Measurements from ENCODE around the gene MAST2.
"Not testable (repeated sequence)": the region's sequence is repeated elsewhere in the genome, so short reads cannot be mapped to it uniquely, and the experiment has no call there.

MAST2 gene

DNA sequence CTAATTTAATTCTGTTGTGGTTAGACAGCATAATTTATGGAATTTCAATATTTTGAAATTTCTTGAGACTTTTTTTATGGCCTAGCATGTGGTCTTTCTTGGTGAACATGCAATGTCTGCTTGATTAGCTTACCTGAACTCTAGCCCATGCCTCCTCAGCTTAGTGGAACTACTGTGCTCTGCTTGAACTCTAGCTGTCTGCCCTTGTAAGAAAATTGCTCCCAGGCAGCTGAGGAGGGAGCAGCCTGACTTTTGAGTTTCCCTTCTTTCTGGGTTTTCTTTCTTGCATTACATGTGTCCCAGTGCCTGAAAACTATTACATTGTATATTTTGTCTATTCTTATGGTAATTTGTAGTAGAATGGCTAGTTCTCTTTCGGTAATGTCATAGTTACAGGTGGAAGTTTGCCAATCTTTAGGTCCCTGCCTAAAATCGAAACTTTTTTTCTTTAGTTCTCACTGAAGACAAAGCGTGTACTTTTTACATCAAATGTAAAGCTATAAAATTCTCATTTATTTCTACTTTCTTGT lies 105.3 kb downstream of the MAST2 start:
- no peak for DNase-seq

DNA sequence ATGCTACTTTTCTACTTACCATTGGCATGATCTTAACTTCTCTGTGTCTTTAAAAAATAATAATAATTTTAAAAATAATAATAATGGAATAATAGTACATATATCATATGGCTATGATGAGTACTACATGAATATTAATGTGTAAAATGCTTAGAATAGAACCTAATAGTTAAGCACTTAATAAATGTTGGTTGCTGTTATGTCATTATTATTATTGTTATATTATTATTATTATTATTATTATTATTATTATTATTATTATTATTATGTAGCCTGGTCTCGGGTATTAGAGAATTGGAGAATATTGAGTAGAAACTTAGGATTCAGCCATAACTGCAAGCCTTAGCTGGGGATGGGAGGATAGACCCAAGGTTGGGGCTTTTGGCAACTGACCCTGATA lies 108.2 kb downstream of the MAST2 start:
- DNase-seq, result no peak

DNA sequence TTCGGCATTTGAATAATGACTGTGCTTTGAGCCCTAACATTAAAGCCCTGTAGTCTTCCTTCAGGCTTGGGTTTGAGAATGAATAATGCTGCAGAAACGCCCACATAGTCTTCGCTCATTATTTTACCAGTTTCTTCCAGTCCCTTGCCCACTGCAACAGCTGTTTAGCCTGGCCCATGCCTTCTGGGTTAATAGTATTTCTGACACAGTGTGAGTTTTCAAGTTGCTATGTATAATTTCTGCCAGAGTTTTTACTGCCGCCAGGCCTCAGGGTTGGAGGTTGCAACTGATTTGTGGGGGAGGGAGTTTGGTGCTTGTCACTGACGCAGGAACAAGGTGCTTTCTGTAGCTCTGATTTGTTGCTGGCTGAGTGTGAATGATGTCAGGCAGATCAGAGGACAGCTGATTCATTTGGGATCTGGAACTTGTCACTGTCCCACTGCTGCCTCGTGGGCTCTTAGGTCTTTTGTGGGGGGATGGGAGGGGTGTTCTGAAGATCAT lies 109.8 kb downstream of the MAST2 start:
- peak; percentile 17 for DNase-seq

DNA sequence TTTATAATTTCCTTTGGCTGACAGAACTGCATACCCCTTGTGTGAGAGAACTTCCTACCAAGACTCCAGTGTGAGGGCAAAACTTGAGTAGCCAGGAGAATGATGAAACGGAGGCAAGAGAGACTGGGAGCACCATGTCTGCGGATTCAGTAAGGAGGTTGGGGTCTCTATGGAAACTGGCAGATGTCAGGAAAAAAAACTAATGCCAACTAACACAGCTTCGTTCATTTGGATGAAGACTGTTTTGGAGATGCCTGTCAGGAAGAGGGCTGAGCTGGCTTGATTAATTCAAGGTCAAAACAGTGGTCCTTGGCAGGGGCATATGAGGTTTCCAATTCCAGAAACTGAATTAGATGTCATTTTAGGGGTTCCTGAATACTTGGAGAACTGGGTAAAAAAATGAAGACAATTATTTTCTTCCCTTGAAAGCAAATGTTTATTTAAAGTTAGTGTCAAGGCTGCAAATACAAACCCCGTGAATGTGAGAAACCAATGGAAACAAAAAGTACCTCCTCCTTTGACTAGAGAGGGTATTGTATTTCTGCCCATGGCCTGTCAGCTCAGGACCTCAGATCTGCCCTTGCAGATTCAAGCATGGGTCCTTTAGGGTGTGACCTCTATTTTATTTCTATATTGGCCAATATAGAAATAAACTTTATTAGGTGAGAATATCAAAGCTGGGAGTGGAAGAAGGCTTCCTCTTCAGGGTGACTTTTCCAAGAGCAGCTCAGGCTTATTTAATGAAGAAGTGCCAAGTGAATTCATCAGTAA lies 110.5 kb downstream of the MAST2 start:
- no peak for DNase-seq

DNA sequence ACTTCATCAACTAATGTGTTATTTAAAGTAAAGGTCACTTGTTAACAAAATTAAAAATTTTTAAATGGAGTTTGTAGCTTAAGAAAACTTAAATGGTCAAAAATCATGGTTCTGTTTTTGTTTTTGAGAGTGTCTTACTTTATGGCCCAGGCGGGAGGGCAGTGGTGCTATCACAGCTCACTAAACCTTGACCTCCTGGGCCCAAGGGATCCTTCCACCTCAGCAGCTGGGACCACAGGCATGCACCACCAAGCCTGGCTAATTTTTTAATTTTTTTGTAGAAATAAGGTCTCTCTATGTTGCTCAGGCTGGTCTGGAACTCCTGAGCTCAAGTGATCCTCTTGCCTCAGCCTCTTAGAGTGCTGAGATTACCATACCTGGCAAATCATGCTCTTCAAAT lies 111.4 kb downstream of the MAST2 start:
- DNase-seq, result no peak

DNA sequence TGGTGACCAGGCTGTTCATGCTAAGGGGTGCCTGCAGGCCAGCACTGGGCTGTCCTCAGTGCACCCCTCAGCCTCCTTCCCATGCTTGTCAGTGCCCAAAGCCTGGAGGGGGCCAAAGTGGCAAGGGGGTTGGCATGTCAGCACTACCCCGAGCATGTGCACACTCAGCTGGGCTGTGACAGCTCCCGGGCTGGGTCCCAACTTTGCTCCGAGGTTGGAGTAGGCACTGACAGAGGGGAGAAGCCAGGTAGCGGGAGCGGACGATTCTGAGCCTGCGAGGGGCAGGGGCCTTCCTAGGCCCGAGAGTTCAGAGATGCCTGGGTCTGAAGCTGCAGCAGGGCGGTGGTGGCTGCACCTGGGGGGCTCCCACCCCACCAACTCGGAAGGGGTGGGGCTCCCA lies 119.0 kb downstream of the MAST2 start:
- DNase-seq, result no peak

DNA sequence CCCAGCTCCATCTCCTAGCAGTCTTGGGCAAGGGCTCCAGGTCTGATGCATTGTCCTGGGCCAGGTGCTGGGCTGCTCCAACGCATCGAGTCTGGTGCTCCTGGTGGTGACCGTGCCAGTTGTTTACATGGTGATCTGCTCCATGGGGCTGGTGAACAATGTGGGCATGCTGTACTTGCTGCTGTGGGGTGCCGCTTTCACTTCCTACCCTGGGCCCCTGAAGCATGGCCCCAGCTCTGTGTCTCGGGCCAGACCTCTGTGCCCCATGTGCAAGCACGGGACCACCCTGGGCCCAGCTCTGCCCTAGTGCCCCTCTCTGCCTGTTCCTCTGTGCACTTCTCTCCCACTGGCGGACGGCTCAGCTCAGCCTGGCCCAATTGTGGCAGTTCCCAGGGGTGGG lies 119.4 kb downstream of the MAST2 start:
- no peak for DNase-seq

DNA sequence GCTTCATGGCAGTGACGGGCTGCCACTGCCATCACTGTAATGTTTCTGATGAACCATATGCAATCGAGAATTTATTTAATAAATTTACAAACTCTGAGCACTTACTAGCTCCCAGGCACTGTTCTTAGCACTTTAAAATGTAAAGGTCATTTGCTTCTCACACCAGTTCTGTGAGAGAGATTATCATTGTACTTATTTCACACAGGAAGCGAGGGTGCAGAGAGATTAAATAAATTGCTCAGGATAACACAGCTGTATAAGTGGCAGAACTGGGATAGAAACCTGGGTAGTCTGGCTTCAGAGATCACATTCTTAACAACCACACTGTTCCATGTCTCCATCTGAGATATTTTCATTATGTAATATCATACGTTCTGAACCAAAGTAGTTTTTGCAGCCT lies 119.9 kb downstream of the MAST2 start:
- DNase-seq, result no peak

DNA sequence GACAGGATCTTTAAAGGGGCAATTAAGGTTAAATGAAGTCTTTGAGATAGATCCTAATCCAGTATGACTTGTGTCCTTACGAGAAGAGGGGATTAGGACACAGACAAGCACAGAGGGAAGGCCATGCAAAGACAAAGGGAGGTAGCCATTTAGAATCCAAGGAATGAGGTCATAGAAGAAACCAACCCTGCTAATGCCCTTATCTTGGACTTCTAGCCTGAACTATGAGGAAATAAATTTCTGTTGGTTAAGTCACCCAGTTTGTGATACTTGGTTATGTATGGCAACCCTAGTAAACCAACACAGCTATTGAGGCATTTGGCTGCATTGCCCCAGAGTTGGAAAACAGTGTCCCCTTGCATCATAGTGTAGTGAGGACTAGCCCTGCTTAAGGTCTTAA lies 121.3 kb downstream of the MAST2 start:
- no peak for DNase-seq

DNA sequence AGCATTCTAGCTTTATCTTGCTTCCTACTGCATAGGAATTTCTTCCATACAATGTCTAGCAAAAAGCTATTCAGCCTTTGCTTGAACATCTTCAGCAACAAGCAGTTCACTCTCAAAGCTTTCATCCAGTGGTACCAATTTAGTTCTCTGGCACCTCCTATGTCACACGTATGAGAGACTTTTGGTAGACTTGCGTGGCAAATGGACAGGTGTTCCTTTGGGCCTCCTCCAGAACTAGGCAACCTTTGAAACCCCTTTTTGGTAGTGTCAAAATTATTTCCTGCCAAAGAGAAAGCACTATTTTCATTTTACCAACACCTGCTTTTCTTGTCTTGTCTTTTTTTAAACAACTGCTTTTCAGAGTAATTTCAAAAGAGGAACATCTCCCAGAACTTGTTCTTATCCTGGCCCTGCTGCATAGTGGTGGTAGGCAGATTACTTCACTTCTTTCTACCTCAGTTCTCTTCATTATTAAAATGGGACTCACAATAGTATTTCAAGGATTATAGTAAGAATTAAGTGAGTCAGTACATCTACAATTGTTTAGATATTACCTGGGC lies 122.4 kb downstream of the MAST2 start:
- DNase-seq, result no peak

DNA sequence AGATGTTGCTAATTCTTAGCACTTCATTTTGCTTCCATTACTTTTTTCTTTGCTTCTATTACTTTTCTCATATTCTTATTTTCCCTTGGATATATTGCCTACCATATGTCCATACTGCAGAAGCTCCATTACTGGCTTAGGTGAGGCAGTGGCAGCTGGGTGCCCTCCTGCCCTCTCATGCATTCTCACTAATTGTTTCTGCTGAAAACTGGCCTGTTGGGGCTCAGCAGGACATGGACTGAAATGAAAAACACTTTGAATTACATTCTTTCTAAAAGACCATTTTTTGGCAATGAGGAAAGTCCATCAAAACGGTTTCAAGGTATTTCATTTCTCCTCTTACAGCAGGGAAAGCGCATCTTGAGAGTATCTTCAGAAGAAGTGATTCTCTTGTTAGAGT lies 122.9 kb downstream of the MAST2 start:
- no peak for DNase-seq

DNA sequence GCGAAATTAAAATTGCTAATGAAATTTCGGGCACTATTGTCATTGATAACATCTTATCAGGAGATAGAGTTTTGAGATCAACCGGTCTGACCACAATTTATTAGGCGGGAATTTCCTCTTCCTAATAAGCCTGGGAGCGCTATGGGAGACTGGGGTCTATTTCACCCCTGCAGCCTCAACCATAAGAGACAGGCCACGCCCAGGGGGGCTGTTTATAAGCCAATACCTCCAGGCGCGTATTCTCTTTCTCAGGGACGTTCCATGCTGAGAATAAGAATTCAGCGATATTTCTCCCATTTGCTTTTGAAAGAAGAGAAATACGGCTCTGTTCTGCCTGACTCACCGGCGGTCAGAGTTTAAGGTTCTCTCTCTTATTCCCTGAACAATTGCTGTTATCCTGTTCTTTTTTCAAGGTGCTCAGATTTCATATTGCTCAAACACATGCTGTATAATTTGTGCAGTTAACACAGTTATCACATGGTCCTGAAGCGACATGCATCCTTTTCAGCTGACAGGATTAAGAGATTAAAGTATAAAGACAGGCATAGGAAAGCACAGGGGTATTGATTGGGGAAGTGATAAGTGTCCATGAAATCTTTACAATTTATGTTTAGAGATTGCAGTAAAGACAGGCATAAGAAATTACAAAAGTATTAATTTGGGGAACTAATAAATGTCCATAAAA lies 124.0 kb downstream of the MAST2 start:
- DNase-seq, result not testable (repeated sequence)

DNA sequence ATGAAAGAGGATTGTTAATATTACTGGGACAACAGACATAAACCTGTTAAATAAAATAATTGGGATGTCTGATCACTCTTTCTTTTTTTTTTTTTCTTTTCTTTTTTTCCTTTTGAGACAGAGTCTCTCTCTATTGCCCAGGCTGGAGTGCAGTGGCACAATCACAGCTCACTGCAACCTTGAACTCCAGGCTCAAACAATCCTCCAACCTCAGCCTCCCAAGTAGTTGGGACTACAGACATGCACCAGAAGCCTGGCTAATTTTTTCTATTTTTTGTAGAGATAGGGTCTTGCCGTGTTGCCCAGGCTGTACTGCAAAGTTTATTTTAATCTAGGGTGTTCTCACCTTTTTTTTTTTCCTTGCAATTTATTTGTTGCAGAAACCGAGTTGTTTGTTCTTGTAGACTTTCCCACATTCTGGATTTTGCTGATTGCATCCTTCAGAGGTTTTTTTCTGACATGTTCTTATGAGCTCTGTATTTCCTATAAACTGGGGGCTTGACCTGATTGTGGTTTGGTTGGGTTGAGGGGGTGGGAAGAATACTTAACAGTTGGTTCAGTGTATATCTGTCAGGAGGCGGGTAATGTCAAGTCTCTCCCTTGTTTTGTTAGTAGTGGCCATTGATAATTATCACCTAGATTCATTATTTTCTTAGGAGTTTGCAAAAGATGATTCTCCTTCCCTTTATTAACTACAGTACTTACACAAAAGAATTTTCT lies 125.2 kb downstream of the MAST2 start:
- no peak for DNase-seq

DNA sequence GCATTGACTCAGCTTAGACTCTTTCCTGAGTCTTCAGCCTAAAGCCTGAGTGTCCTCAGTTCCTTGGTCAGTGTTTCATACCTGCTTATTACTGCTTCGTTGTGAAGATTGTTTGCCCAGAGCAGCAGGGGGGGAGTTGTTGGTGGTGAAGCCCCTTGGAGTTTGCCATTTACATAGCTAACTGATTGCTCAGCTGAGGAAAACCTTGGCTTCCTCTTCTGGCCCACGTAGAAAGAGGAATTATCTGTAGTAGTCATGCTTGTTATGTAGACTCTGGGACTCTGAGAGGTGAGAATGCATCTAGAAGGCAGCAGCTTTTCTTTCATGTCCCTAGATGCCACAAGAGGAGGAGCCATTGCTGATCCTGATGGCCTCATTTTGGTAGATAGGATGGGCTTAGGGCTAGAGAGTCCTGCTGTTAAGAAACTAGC lies 125.9 kb downstream of the MAST2 start:
- peak; percentile 23 for DNase-seq

DNA sequence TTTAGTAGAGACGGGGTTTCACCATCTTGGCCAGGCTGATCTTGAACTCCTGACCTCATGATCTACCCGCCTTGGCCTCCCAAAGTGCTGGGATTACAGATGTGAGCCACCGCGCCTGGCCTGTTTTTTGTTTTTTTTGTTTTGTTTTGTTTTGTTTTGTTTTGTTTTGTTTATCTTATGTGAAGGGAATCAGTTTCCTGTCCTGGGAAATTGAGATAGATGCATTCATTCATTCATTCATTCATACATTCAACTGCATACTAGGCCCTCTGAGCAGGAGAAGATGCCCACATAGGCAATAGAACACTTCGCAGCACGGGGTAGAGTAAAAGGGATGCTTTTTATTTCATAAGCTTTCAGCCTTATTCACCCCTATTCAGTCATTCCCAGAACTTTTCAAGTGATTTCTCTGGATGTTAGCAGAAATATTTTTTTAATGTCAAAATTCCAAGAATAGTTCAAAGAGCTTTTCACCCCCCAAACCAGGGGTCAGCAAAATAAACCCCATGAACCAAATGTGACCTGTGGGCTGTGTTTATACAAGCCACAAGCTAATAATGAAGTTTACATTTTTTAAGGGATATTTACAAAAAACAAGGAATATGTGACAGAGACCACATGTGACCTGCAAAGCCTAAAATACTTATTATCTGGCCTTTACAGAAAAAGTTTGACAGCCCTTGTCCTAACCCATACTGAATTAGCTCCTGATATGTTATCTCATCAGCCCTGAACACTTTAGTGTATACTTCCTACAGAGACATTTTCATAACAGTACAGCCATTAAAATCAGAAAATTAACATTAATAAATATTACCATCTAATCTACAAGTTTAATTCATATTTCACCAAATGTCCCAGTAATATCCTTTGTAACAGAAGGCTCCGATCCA lies 127.1 kb downstream of the MAST2 start:
- no peak for DNase-seq

DNA sequence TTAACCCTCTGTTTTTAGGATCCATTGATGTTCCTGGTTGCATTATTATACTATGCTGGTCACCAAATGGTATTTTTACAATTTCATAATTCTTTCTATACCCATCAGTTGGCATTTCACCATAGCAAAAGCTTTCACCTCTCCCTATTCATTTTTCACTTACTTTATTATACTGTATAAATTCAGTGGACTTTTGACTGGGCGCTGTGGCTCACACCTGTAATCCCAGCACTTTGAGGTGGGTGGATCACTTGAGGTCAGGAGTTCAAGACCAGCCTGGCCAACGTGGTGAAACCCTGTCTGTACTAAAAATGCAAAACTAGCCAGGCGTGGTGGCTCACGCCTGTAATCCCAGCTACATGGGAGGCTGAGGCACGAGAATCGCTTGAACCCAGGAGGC lies 128.8 kb downstream of the MAST2 start:
- DNase-seq, result not testable (repeated sequence)

DNA sequence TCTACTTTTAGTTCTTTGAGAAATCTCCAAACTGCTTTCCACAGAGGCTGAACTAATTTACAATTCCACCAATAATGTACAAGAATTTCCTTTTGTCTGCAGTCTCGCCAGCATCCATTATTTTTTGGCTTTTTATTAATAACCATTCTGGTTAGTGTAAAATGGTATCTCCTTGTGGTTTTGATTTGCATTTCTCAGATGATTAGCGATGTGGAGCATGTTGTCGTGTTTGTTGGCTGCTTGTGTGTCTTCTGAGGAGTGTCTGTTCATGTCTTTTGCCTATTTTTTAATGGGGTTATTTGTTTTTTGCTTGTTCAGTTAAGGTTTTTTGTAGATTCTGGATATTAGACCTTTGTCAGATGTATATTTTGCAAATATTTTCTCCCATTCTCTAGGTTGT lies 131.5 kb downstream of the MAST2 start:
- DNase-seq, result no peak

DNA sequence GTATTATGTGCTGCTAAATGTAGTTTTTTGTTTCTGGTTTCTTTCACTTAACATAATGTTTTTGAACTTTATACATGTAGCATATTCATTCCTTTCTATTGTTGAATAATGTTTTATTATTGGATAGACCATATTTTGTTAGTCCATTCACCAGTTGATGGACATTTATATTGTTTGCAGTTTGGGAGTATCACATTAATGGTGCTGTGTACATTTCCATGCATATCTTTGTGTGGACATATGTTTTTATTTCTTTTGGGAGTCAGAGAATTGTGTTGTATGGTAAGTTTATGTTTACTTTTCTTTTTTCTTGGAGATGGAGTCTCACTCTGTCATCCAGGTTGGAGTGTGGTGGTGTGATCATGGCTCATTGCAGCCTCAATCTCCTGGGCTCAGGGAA lies 134.6 kb downstream of the MAST2 start:
- DNase-seq, result no peak

DNA sequence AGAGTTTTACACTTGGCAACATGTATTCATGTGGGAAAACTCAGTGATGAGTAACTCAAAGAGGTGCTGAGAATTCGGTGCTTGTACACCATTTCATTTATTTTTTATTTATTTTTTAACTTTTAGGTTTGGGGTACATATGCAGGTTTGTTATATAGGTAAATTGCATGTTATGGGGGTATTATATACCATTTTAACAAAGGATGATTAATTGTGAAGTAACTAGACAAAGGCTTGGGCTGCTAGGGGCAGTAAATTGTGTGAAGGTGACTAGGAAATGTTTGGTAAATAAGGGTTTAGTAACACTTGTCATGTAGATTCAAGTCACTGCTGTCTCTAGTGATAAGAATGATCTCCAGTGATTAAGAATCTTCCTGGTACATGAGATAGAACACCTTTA lies 139.0 kb downstream of the MAST2 start:
- DNase-seq, result no peak

DNA sequence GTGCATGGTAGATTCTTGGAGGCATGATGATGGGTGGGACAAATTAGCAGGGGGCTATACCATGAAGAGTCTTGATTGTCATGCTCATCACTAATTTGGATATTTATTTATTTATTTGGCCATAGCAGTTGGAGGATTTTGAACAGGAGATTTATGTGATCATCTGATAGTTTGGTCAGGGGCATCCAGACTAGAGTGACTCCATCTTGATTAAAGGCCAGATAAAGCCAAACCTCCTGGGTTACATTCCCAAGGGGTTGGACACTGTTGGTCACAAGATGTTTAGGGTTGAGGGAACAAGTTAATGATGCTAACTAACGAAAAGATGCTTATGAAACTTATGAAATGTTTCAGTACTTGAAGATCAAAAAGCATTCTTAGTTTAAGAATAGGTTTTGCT lies 139.8 kb downstream of the MAST2 start:
- DNase-seq, result no peak

DNA sequence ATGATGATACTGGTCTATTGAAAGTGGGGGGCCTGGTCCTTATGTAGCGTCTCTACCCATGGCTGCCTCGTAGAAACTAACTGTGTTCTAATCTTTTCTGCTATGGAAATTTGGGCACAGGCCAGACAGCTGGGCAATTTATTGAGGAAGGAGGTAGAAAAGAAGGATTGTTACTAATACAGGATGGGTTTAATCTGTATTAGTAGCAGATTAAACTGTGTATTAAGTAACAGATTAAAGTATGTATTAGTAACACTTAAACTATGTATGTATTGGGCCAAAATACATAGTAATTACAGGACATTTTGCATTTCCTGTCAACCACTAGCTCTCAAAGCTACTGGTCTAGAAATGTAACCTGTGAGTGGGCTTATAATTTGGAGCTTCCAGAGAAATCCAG lies 142.0 kb downstream of the MAST2 start:
- no peak for DNase-seq

DNA sequence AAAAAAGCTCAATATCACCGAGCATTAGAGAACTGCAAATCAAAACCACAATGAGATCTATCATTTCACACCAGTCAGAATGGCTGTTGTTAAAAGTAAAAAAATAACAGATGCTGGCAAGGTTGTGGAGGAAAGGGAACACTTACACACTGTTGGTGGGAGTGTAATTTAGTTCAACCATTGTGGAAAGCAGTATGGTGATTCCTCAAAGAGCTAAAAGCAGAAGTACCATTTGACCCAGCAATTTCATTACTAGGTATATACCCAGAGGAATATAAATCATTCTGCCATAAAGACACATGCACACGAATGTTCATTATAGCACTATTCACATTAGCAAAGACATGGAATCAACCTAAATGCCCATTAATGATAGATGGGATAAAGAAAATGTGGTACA lies 146.1 kb downstream of the MAST2 start:
- DNase-seq, result not testable (repeated sequence)
